RPMI7951 (cell line): ENCODE measurements around the gene OTOF. TPM values are rescaled to one million over a fixed set of nuclear protein-coding genes. Genes with fewer than 3 reads are reported as not detected.
"Not testable (repeated sequence)": the region's sequence is repeated elsewhere in the genome, so short reads cannot be mapped to it uniquely, and the experiment has no call there.

Experiments used
- DNase-seq: peaks from one replicate; pipeline ENCODE4 v3.0.0-alpha.2; 2012; ENCODE audit warnings: low read depth
- total RNA-seq: library from RNA; depleted of rRNA; stranded (reverse); fragments of >200 nt; shearing (Covaris generic); gene quantifications from 2 replicates; pipeline ENCODE4 v1.2.3, GENCODE V29; 2014

The OTOF gene
- total RNA-seq, 1 experiment from 2014 or later = not detected

- no peak for DNase-seq
These were observed 2.9 kb upstream of the OTOF start for GRCh38 chr2:26480566-26481423.

- DNase-seq = no peak
These were observed 2.1 kb upstream of the OTOF start for GRCh38 chr2:26479789-26480565.

DNA sequence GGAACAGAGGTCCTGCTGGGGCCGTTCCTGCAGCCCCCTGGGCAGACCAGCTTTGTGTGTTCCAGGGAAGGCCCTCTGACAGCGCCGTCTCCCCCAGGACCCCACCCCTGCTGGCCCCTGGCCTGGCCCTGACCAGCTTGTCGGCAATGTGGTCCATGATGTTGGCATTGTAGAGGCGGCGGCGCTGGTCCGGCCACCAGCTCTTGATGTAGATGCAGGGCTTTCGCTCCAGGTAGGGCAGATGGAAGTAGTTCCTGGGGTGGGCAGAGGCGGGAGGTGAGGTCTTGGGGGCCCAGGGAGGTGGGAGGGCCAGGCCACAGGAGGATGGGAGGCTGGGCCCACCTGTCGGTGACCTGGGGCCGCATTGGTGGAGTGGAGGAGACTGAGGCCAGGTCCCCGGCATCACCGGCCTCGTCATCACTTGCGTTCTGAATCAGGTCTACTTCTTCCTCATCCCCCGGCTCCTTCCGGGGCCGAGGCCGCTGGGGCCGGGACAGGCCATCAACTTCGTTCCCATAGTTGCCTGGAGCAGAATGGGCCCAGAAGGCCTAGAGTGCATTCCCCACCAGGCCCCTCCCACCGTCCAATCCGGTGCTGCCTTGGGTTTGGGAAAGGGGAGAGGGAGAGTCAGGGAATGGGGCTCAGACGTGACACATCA lies 1.3 kb upstream of the OTOF start:
- DNase-seq = no peak

- DNase-seq = no peak
These were observed 442 bp upstream of the OTOF start for GRCh38 chr2:26478366-26478765.

- DNase-seq = no peak
These were observed 606 bp downstream of the OTOF start for GRCh38 chr2:26477126-26477910.

DNA sequence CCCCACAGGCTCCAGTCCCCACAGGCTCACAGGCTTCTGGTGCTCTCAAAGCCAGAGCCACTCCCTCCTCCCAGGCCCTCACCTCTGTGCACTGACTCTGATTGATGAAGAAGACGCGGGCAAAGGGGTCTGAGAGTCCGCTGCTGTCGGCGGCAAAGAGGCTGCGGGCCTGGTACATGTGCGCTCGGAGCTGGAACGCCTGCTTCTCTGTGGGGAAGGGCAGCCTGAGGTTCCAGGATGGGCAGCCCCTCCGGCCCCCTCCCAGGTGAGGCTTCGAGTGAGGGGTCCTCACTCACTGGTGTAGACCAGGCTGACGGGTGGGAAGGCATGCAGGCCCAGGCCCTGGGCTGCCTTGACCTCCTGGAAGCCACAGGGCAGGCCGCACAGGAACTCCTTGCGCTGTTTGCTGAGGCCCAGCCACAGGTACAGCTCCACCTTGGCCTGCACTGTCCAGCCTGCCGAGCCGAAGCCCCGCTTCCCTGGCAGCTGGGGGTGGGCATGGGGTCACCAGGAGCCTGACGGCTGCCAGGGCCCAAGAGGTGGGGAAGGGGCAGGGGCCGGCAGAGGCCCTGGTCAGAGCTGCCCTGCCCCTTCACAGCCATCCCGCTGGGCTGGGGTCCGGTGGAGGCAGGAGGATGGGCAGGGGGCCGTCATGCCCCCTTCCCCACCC lies 2.0 kb downstream of the OTOF start:
- no peak for DNase-seq

GRCh38 chr2:26475037-26475436 lies 2.9 kb downstream of the OTOF start:
- no peak for DNase-seq

- no peak for DNase-seq
These were observed 3.6 kb downstream of the OTOF start for GRCh38 chr2:26474261-26474785.

GRCh38 chr2:26473796-26474195 lies 4.1 kb downstream of the OTOF start:
- no peak for DNase-seq

DNA sequence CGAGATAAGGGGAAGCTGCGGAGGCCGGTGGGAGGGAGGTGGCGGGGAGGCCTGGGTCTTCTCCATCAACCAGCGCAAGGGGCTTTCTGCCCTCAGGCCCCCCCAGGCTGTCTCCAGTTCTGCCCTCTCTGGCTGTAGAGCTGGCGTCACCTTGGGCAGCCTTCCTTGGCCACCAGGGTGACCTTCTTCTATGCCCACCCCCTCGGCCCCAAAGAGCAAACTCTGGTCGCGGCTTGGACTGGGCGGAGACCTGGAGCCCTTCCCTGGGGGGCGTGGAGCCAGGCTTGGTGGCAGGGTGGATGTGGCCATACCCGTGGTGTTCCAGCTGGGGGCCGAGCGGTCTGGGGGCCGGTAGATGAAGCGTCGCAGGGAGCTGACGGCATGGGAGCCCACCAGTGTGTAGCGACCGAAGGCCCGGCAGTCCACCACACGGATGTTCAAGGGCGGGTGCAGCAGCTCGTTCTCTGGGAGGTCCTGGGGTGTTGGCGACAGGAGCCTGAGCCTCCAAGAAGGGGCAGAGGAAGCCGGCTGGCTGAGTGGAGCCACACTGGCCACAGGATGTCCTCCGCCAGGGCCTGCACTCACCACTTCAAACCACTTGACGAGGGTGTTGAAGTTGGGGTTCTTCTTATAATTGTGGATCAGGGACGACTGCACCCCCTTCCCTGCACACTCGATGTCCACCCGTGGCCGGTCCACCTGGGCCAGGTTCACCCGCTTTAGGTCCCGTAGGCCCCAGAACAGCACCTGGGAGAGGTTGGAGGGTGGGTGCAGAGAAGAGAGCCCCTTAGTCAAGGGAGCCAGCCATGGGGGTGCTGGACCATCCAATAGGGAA lies 4.9 kb downstream of the OTOF start:
- no peak for DNase-seq

DNA sequence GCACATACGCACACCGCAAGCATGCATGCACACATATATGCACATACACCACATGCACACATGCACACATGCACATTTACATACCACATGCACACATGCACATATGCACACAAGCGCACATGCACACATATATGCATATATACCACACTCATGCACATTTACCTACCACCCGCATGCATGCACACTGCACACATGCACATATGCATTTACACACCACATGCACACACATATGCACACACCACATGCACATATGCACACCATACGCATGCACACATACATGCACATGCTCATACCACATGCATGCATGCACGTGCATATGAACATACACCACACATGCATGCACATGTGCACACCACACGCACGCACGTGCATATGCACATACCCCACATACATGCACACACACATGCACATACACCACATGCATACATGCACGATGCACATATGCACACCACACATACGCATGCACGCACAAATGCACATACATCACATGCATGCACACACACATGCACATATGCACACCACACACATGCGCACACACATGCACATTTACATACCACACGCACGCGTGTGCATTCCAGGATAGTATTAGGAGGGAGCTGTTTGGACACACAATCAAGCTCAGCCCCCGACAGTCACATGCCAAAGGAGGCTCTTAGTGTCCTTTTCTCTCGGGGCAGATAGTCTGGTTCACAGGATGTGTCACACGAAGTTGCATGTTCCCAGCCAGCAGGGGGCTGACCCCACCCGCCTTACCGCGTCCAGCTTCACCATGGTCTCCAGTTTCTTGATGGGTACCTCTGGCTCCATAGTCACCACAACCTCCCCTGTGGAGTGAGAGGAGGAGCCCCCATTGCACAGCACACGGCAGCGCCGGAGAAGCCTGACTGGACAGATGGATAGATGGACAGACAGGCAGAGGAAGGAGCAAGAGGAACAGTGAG lies 5.9 kb downstream of the OTOF start:
- peak; percentile 24 for DNase-seq

- DNase-seq = no peak
These were observed 6.6 kb downstream of the OTOF start for GRCh38 chr2:26471289-26471688.

- no peak for DNase-seq
These were observed 7.2 kb downstream of the OTOF start for GRCh38 chr2:26470601-26471260.

DNA sequence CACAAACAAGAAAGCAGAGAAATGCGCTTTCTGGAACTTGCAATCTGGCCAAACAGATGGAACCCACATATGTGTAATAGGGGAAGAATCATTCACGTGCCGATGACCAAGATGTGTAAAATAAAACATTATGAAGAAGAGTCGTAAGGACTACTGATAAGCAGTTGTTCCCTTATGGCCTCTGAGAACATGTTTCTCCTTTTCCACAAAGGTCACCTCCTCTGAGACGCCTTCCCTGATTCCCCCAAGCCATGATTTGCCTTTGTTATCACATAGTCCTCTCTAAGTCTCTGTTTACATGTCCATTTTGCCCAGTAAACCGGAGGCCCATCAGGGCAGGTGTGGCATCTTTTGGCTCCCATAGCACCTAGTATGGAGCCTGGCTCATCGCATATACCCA lies 8.0 kb downstream of the OTOF start:
- DNase-seq = no peak

DNA sequence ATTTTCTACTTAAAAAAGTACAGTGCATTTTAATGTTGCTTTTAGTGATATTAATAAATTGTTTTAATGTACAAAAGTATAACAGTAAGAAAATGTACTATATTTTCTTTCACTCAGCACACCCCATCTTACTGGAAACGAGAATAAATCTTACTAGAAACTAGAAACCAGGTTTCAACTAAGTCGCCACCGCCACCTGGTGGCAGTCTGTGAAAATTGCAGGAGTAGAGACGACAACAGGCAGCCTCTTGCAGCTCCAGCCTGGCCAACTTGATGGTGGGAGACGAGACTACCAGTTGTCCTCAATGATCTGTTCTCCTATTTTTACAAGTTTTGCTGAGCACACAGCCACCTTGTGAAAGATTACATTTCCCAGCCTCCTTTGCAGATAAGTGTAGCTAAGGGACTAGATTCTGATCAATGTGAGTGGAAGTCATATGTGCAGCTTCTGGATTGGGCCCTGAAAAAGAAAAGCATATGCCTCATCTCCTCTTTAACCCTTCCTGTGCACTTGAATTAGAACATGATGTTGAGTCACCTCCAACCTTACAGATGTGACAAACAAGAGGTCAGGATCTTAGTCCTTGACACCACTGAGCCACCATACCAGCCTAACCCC lies 8.7 kb downstream of the OTOF start:
- peak; percentile 70 for DNase-seq

GRCh38 chr2:26468544-26468943 lies 9.4 kb downstream of the OTOF start:
- not testable (repeated sequence) for DNase-seq

DNA sequence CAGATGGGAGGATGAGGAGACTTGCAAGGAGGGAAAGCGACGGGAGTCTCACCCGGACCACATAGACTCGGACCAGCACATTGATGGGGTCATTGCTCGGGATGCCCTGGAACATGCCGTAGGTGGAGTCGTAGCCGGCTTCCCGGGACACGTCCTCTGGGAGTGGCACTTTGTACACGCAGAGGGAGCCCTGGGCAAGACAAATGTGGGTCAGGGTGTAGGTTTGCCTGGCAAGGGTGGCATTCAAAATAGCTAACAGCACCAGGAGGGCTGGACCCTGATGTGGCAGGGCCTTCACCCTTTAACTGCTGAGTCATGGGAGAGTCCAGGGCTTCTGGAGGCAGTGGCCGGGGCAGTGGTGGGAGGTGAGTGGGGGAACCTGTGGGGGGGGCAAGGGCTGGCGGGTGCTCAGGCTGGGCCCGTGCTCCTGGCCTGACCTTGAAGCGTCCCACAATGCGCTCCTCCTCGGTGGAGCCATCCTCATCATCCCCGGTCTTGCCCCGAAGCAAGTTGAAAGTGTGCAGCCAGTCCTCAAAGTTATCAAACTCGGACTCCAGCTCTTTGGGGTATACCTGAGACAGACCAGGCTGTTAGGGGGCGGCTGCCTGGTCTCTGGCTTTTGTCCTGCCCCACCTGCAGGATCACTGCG lies 11.1 kb downstream of the OTOF start:
- no peak for DNase-seq
